Measurements from ENCODE around the gene ACYP1.

DNA sequence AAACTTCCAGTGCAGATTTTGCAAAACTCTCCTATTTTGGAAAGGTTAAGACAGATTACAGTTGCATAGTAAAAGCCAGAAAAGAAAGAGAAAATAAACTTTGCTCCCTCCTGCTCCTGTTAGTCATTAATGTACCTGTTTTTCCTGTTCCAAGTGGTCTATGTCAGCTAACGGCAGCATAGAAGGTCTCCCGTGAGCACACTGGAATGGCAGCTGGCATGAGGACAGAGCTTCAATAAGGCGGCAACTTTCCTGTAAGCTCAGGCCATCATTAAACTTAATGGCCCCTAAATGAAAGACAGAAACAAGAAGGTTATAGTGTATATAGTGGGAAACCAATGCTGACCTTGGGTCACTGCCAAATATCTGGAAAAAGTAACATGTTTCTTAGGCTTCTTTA is 45.1 kb downstream of the ACYP1 start:
- TF ChIP-seq CTCF (IDR thresholded peaks at IDR 0.05; ENCODE audit: extremely low read depth in 1 of 2, insufficient read depth in 1 of 2, low read depth in 1 of 2, low read length in 2 of 2), result no peak
- TF ChIP-seq, protein P1, sequence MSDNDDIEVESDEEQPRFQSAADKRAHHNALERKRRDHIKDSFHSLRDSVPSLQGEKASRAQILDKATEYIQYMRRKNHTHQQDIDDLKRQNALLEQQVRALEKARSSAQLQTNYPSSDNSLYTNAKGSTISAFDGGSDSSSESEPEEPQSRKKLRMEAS (IDR thresholded peaks at IDR 0.05; ENCODE audit: insufficient read depth, insufficient read length), result no peak
- no peak for TF ChIP-seq EZH2 (IDR thresholded peaks at IDR 0.05; ENCODE audit: borderline replicate concordance, low read depth, low read length, severe bottlenecking)
- TF ChIP-seq POLR2AphosphoS5 (IDR thresholded peaks at IDR 0.05; ENCODE audit: insufficient read depth, low read depth, low read length), result no peak
- no peak for TF ChIP-seq POLR2A (IDR thresholded peaks at IDR 0.05; ENCODE audit: low read depth, low read length)
- no peak for TF ChIP-seq MYC (IDR thresholded peaks at IDR 0.05; ENCODE audit: low read depth, low read length)
- TF ChIP-seq GATA2 (IDR thresholded peaks at IDR 0.05; ENCODE audit: insufficient read depth, insufficient read length, low read depth, low read length), result no peak
- no peak for TF ChIP-seq JUN (IDR thresholded peaks at IDR 0.05; ENCODE audit: borderline replicate concordance, insufficient read depth, insufficient read length, low read depth)
- TF ChIP-seq FOS (IDR thresholded peaks at IDR 0.05; ENCODE audit: borderline replicate concordance, insufficient read depth, low read length), result no peak
